Measurements from ENCODE around the gene PRXL2B. TPM values are rescaled to one million over a fixed set of nuclear protein-coding genes. Genes with fewer than 3 reads are reported as not detected.

PRXL2B gene
- total and polyA plus RNA-seq, 2 experiments from 2014 or later = 25.5 to 44.0 TPM

DNA sequence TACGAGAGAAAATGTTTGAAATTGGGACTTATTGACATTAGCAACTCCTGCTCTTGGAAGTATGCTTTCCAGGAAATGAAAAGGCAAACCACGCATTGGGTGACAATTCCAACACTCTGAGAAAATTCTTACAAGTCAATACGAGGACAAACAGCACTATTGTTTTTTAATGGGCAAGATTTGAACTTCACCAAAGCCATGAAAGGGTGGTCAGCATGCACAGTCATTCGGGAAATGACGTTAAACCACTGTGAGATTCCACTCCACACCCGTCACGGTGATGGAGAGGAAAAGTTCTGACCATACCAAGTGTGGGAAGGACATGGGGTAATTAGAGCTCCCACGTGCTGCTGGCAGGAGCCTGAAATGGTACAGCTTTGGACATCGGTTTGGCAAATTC, 12.2 kb upstream of the PRXL2B start (continued):
- TF ChIP-seq, protein P1, sequence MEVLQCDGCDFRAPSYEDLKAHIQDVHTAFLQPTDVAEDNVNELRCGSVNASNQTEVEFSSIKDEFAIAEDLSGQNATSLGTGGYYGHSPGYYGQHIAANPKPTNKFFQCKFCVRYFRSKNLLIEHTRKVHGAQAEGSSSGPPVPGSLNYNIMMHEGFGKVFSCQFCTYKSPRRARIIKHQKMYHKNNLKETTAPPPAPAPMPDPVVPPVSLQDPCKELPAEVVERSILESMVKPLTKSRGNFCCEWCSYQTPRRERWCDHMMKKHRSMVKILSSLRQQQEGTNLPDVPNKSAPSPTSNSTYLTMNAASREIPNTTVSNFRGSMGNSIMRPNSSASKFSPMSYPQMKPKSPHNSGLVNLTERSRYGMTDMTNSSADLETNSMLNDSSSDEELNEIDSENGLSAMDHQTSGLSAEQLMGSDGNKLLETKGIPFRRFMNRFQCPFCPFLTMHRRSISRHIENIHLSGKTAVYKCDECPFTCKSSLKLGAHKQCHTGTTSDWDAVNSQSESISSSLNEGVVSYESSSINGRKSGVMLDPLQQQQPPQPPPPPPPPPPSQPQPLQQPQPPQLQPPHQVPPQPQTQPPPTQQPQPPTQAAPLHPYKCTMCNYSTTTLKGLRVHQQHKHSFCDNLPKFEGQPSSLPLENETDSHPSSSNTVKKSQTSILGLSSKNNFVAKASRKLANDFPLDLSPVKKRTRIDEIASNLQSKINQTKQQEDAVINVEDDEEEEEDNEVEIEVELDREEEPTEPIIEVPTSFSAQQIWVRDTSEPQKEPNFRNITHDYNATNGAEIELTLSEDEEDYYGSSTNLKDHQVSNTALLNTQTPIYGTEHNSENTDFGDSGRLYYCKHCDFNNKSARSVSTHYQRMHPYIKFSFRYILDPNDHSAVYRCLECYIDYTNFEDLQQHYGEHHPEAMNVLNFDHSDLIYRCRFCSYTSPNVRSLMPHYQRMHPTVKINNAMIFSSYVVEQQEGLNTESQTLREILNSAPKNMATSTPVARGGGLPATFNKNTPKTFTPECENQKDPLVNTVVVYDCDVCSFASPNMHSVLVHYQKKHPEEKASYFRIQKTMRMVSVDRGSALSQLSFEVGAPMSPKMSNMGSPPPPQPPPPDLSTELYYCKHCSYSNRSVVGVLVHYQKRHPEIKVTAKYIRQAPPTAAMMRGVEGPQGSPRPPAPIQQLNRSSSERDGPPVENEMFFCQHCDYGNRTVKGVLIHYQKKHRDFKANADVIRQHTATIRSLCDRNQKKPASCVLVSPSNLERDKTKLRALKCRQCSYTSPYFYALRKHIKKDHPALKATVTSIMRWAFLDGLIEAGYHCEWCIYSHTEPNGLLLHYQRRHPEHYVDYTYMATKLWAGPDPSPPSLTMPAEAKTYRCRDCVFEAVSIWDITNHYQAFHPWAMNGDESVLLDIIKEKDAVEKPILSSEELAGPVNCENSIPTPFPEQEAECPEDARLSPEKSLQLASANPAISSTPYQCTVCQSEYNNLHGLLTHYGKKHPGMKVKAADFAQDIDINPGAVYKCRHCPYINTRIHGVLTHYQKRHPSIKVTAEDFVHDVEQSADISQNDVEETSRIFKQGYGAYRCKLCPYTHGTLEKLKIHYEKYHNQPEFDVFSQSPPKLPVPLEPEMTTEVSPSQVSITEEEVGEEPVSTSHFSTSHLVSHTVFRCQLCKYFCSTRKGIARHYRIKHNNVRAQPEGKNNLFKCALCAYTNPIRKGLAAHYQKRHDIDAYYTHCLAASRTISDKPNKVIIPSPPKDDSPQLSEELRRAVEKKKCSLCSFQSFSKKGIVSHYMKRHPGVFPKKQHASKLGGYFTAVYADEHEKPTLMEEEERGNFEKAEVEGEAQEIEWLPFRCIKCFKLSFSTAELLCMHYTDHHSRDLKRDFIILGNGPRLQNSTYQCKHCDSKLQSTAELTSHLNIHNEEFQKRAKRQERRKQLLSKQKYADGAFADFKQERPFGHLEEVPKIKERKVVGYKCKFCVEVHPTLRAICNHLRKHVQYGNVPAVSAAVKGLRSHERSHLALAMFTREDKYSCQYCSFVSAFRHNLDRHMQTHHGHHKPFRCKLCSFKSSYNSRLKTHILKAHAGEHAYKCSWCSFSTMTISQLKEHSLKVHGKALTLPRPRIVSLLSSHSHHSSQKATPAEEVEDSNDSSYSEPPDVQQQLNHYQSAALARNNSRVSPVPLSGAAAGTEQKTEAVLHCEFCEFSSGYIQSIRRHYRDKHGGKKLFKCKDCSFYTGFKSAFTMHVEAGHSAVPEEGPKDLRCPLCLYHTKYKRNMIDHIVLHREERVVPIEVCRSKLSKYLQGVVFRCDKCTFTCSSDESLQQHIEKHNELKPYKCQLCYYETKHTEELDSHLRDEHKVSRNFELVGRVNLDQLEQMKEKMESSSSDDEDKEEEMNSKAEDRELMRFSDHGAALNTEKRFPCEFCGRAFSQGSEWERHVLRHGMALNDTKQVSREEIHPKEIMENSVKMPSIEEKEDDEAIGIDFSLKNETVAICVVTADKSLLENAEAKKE (CRISPR knock-in tag; IDR thresholded peaks at IDR 0.05) = no peak

DNA sequence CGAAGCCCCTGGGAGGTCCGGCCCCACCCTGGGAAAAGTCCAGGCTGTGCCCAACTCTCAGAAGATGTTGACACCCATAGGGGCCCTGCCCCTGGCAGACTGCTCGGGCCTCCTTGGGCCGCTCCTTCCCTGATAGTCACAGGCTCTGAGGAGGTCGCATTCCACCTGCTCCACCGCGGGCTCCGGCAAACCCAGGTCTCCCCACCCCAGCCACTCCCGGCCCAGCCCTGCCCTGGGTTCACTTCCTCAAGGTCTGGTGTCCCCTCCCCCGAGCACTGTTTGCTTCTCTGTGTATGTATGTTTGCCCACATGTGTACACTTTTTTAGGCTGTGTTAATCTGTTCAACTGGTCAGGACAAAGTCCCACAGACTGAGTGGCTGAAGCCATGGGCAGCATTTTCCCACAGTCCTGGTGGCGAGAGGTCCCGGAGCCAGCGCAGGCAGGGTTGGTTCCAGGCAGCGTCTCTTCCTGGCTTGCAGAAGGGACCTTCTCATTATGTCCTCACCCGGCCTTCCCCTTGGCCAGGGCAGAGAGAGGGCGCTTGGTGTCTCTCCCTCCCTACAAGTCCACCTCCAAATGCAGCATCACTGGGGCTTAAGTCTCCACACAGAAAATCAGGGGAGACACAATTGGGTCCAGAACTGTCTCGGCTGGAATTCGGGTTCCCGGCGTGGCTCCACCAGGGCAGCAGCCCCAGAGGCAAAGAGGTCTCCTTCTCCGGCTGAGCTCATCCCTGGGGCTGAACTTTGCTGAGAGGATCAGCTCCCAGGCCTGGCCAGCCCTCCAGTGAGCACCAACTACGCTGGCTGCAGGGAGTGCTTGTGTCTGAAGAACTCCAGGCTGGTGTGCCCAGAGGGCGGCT, 10.5 kb upstream of the PRXL2B start:
- no peak overlapping the region for H3K4me3 ChIP-seq
- peaks cover 2% of the 10 kb centered on the region; the same call in 2 of the 3 replicates for H3K4me1 Mint-ChIP-seq
- H3K4me2 ChIP-seq = no peak overlapping the region
- no peak overlapping the region for H2AFZ ChIP-seq
- no peak for ATAC-seq
- H3K9me3 Mint-ChIP-seq = peaks cover 13% of the 10 kb centered on the region
- H3K4me3 Mint-ChIP-seq = no peak overlapping the region
- DNase-seq (ENCODE audit: low spot score) = no peak
- H3F3A ChIP-seq (replicated peaks; ENCODE audit: low read depth) = no peaks in the 10 kb centered on the region
- no peaks in the 10 kb centered on the region for H4K20me1 ChIP-seq (replicated peaks; ENCODE audit: insufficient read depth)
- no peak overlapping the region for H3K27ac ChIP-seq (ENCODE audit: low read depth)
- peaks cover 4% of the 10 kb centered on the region for H3K27me3 Mint-ChIP-seq (ENCODE audit: insufficient read depth, low read depth, poor library complexity)
- no peaks in the 10 kb centered on the region for H3K4me1 ChIP-seq (ENCODE audit: insufficient read depth)
- H3K27me3 ChIP-seq (ENCODE audit: insufficient read depth) = no peaks in the 10 kb centered on the region
- H3K9me2 ChIP-seq (ENCODE audit: insufficient read depth) = 0 out of 2 replicates have a peak, but pooled peaks cover 5% of the 10 kb centered on the region
- no peak overlapping the region for H3K27ac Mint-ChIP-seq
- H3K36me3 Mint-ChIP-seq (ENCODE audit: low read depth) = no peaks in the 10 kb centered on the region
- H3K36me3 ChIP-seq (ENCODE audit: insufficient read depth) = no peaks in the 10 kb centered on the region
- no peaks in the 10 kb centered on the region for H3K79me2 ChIP-seq (replicated peaks; ENCODE audit: insufficient read depth)
- TF ChIP-seq, protein P2, sequence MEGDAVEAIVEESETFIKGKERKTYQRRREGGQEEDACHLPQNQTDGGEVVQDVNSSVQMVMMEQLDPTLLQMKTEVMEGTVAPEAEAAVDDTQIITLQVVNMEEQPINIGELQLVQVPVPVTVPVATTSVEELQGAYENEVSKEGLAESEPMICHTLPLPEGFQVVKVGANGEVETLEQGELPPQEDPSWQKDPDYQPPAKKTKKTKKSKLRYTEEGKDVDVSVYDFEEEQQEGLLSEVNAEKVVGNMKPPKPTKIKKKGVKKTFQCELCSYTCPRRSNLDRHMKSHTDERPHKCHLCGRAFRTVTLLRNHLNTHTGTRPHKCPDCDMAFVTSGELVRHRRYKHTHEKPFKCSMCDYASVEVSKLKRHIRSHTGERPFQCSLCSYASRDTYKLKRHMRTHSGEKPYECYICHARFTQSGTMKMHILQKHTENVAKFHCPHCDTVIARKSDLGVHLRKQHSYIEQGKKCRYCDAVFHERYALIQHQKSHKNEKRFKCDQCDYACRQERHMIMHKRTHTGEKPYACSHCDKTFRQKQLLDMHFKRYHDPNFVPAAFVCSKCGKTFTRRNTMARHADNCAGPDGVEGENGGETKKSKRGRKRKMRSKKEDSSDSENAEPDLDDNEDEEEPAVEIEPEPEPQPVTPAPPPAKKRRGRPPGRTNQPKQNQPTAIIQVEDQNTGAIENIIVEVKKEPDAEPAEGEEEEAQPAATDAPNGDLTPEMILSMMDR (conservative IDR thresholded peaks at IDR 0.05; ENCODE audit: low read depth in 2 of 2) = no peak
- TF ChIP-seq STAT1 (IDR thresholded peaks at IDR 0.05; ENCODE audit: unreplicated experiment) = no peak
- no peak for TF ChIP-seq CREB1 (CRISPR knock-in tag; IDR thresholded peaks at IDR 0.05; ENCODE audit: low read depth)
- no peak for TF ChIP-seq JUNB (IDR thresholded peaks at IDR 0.05; ENCODE audit: unreplicated experiment)
- no peak for TF ChIP-seq EZH2phosphoT487 (IDR thresholded peaks at IDR 0.05; ENCODE audit: unreplicated experiment)
- TF ChIP-seq POLR2AphosphoS5 (IDR thresholded peaks at IDR 0.05; ENCODE audit: low read depth) = no peak
- TF ChIP-seq, protein P3, sequence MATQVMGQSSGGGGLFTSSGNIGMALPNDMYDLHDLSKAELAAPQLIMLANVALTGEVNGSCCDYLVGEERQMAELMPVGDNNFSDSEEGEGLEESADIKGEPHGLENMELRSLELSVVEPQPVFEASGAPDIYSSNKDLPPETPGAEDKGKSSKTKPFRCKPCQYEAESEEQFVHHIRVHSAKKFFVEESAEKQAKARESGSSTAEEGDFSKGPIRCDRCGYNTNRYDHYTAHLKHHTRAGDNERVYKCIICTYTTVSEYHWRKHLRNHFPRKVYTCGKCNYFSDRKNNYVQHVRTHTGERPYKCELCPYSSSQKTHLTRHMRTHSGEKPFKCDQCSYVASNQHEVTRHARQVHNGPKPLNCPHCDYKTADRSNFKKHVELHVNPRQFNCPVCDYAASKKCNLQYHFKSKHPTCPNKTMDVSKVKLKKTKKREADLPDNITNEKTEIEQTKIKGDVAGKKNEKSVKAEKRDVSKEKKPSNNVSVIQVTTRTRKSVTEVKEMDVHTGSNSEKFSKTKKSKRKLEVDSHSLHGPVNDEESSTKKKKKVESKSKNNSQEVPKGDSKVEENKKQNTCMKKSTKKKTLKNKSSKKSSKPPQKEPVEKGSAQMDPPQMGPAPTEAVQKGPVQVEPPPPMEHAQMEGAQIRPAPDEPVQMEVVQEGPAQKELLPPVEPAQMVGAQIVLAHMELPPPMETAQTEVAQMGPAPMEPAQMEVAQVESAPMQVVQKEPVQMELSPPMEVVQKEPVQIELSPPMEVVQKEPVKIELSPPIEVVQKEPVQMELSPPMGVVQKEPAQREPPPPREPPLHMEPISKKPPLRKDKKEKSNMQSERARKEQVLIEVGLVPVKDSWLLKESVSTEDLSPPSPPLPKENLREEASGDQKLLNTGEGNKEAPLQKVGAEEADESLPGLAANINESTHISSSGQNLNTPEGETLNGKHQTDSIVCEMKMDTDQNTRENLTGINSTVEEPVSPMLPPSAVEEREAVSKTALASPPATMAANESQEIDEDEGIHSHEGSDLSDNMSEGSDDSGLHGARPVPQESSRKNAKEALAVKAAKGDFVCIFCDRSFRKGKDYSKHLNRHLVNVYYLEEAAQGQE (IDR thresholded peaks at IDR 0.05; ENCODE audit: unreplicated experiment) = no peak
- TF ChIP-seq EZH2 (IDR thresholded peaks at IDR 0.05; ENCODE audit: low read depth, unreplicated experiment) = no peak
- no peak for TF ChIP-seq NANOG (IDR thresholded peaks at IDR 0.05; ENCODE audit: borderline replicate concordance)
- TF ChIP-seq, protein P4, sequence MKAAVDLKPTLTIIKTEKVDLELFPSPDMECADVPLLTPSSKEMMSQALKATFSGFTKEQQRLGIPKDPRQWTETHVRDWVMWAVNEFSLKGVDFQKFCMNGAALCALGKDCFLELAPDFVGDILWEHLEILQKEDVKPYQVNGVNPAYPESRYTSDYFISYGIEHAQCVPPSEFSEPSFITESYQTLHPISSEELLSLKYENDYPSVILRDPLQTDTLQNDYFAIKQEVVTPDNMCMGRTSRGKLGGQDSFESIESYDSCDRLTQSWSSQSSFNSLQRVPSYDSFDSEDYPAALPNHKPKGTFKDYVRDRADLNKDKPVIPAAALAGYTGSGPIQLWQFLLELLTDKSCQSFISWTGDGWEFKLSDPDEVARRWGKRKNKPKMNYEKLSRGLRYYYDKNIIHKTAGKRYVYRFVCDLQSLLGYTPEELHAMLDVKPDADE (IDR thresholded peaks at IDR 0.05) = no peak
- no peak for TF ChIP-seq ZNF114 (CRISPR knock-in tag; IDR thresholded peaks at IDR 0.05)
